K562 (cell line): Measurements from ENCODE around the gene SLC7A1. TPM values are rescaled to one million over a fixed set of nuclear protein-coding genes. Genes with fewer than 3 reads are reported as not detected.

ENCODE experiments used
- ATAC-seq: fragments of 200-7000 bp; cut with Tn5 transposase; 3 replicates; pipeline ENCODE4 v1.9.1; 2020; ENCODE audit warnings: moderate library complexity
- BruUV-seq: library from RNA; stranded (reverse); fragments of 400-500 nt; replicated peaks from 2 replicates; lab custom pipeline; 2021; lab: Mats Ljungman, UMichigan
- CTCF ChIA-PET: fragments of 300-600 bp; formaldehyde crosslinking; extraction: SDS; loops from one replicate; lab custom pipeline; 2021; ENCODE audit warnings: low intra/inter-chr PET ratio; lab: Yijun Ruan, JAX
- POLR2A ChIA-PET: fragments of 300-600, 350-650 bp; sonication (Branson Sonifier 250); formaldehyde crosslinking; extraction: SDS; loops from one replicate; lab custom pipeline; 2021; ENCODE audit warnings: antibody characterized with exemption, inconsistent platforms; lab: Yijun Ruan, JAX
- DNase-seq, 4 experiments: peaks; one replicate each; pipeline versions ENCODE4 v3.0.0 to v3.0.0-alpha.2; 2011 to 2018; ENCODE audit warnings: low spot score in 3 of 4, mixed read lengths in 3 of 4; ENCODE audit errors: extremely low read depth in 1 of 4
- FAIRE-seq: peaks from 2 replicates; lab custom pipeline; 2011; peaks lifted over from hg19 to GRCh38; lab: Jason Lieb, UNC
- H2AFZ ChIP-seq: 2 replicates; pipeline ENCODE4 v1.6.0; 2011; ENCODE audit warnings: low read depth, low read length, control low read depth, inconsistent platforms
- H3K27ac ChIP-seq: fragments of 200-600 bp; 3 replicates; pipeline ENCODE4 v1.8.0; 2011; ENCODE audit warnings: low read depth, mild to moderate bottlenecking, control low read depth, inconsistent platforms, low read length, moderate library complexity, mixed read lengths; ENCODE audit errors: extremely low read depth
- H3K27me3 ChIP-seq, 2 experiments: fragments of 300-600 bp in 1 of 2; 2 replicates in 1 of 2; 3 replicates in 1 of 2; pipeline versions ENCODE4 v1.6.0 to v1.8.0; 2011; ENCODE audit warnings: inconsistent platforms in 2 of 2, low read length in 2 of 2, mild to moderate bottlenecking in 1 of 2, mixed read lengths in 1 of 2, moderate library complexity in 1 of 2; ENCODE audit not compliant: control insufficient read depth in 2 of 2, insufficient read depth in 2 of 2
- H3K36me3 ChIP-seq: fragments of 300-600 bp; 3 replicates; pipeline ENCODE4 v1.8.0; 2011; ENCODE audit warnings: mild to moderate bottlenecking, low read length, inconsistent platforms; ENCODE audit not compliant: control insufficient read depth, insufficient read depth
- H3K4me1 ChIP-seq, 2 experiments: fragments of 200-600 bp in 1 of 2; replicated peaks in 1 of 2; 2 replicates in 1 of 2; 3 replicates in 1 of 2; pipeline versions ENCODE4 v1.5.1 to v1.8.0; 2011; ENCODE audit warnings: inconsistent platforms in 2 of 2, low read length in 2 of 2, mild to moderate bottlenecking in 1 of 2, mixed read lengths in 1 of 2, moderate library complexity in 1 of 2; ENCODE audit not compliant: control insufficient read depth in 2 of 2, insufficient read depth in 2 of 2
- H3K4me2 ChIP-seq: 2 replicates; pipeline ENCODE4 v1.6.1; 2011; ENCODE audit warnings: low read length, control low read depth, inconsistent platforms, mixed read lengths; ENCODE audit not compliant: insufficient read depth
- H3K4me3 ChIP-seq: fragments of 200-600 bp; sonication (generic), shearing (Covaris generic); 2 replicates; pipeline ENCODE4 v1.5.1; 2016; ENCODE audit warnings: control low read depth, inconsistent platforms
- H3K79me2 ChIP-seq: fragments of 200-600 bp; 3 replicates; pipeline ENCODE4 v1.8.0; 2011; ENCODE audit warnings: low read length, inconsistent platforms; ENCODE audit not compliant: control insufficient read depth, insufficient read depth
- H3K9ac ChIP-seq, 2 experiments: 2 replicates each; pipeline versions ENCODE4 v1.6.0 to v1.6.1; 2011; ENCODE audit warnings: low read depth in 2 of 2, low read length in 2 of 2, control low read depth in 1 of 2, inconsistent platforms in 1 of 2, mild to moderate bottlenecking in 1 of 2, mixed read lengths in 1 of 2; ENCODE audit not compliant: insufficient read depth in 1 of 2
- H3K9me1 ChIP-seq: one replicate; pipeline ENCODE4 v1.6.0; 2011; ENCODE audit warnings: inconsistent platforms, mild to moderate bottlenecking, low read length, moderate library complexity; ENCODE audit not compliant: control insufficient read depth, insufficient read depth
- H3K9me3 ChIP-seq: replicated peaks from 2 replicates; pipeline ENCODE4 v1.5.1; 2011; ENCODE audit warnings: low read depth, low read length, inconsistent platforms; ENCODE audit not compliant: control insufficient read depth, insufficient read depth
- H4K20me1 ChIP-seq: replicated peaks from 2 replicates; pipeline ENCODE4 v1.6.1; 2011; ENCODE audit warnings: low read length, inconsistent platforms, mixed read lengths; ENCODE audit not compliant: control insufficient read depth, insufficient read depth
- ARID3B ChIP-seq: fragments of 250-450 bp; sonication (Bioruptor Pico); IDR thresholded peaks from 2 replicates; pipeline ENCODE4 v1.4.0; 2020; ENCODE audit warnings: borderline replicate concordance
- CC2D1A ChIP-seq: fragments of 450-650 bp; IDR thresholded peaks from 2 replicates; pipeline ENCODE4 v1.6.1; 2017; ENCODE audit warnings: mild to moderate bottlenecking
- CREB1 ChIP-seq, 2 experiments: sonication (generic) in 1 of 2; formaldehyde crosslinking in 1 of 2; IDR thresholded peaks; 2 replicates each; pipeline versions ENCODE4 v1.6.1 to v1.8.0; 2012 to 2022; ENCODE audit warnings: inconsistent platforms in 1 of 2, mild to moderate bottlenecking in 1 of 2, missing genetic modification reagents in 1 of 2, moderate library complexity in 1 of 2
- CREB5 ChIP-seq: fragments of 250-450 bp; sonication (Bioruptor Pico); IDR thresholded peaks from 2 replicates; pipeline ENCODE4 v1.5.0; 2020; ENCODE audit warnings: mild to moderate bottlenecking
- E4F1 ChIP-seq: fragments of 250-450 bp; sonication (Bioruptor Pico); IDR thresholded peaks from 2 replicates; pipeline ENCODE4 v1.5.0; 2021; ENCODE audit warnings: mild to moderate bottlenecking, borderline replicate concordance
- FOSL1 ChIP-seq: fragments of 200-800 bp; sonication (Bioruptor generic); conservative IDR thresholded peaks from 2 replicates; pipeline ENCODE4 v1.6.1; 2016; ENCODE audit warnings: missing genetic modification characterization, missing compliant biosample characterization
- HMGN3 ChIP-seq: IDR thresholded peaks from 2 replicates; pipeline ENCODE4 v1.6.1; 2011; ENCODE audit warnings: borderline replicate concordance, low read depth, mild to moderate bottlenecking, mixed read lengths, low read length; ENCODE audit not compliant: insufficient read length; ENCODE audit errors: extremely low read depth
- HNRNPUL1 ChIP-seq: fragments of 200-400 bp; formaldehyde crosslinking; IDR thresholded peaks from 2 replicates; pipeline ENCODE4 v1.6.1; 2017; ENCODE audit warnings: low read length
- IRF2 ChIP-seq: sonication (generic); formaldehyde crosslinking; IDR thresholded peaks from 2 replicates; pipeline ENCODE4 v1.8.1; 2022; ENCODE audit warnings: mild to moderate bottlenecking, missing genetic modification reagents
- SETDB1 ChIP-seq: IDR thresholded peaks from one replicate; pipeline ENCODE4 v1.6.1; 2012; ENCODE audit warnings: low read length, control low read depth, inconsistent platforms
- SMAD4 ChIP-seq: fragments of 250-450 bp; sonication (Bioruptor Pico); conservative IDR thresholded peaks from 2 replicates; pipeline ENCODE4 v1.8.0; 2021; ENCODE audit warnings: inconsistent platforms, mild to moderate bottlenecking, moderate library complexity
- STAT5A ChIP-seq: IDR thresholded peaks from 2 replicates; pipeline ENCODE4 v1.6.1; 2012; ENCODE audit warnings: low read length, inconsistent platforms, borderline replicate concordance
- TBP ChIP-seq: optimal IDR thresholded peaks from 2 replicates; pipeline ENCODE3; 2011; ENCODE audit warnings: low read depth, low read length, improper control_type of control experiment
- TEAD2 ChIP-seq: fragments of 450-650 bp; IDR thresholded peaks from 2 replicates; pipeline ENCODE4 v1.6.1; 2016; ENCODE audit warnings: missing genetic modification characterization, control low read depth, missing compliant biosample characterization
- ZNF311 ChIP-seq: fragments of 250-450 bp; sonication (Bioruptor Pico); IDR thresholded peaks from 2 replicates; pipeline ENCODE4 v1.4.0; 2020; ENCODE audit warnings: mild to moderate bottlenecking, moderate library complexity
- WGBS: fragments of 100-300 bp; shearing (Covaris generic); methylation state at CpG from one replicate; pipeline ENCODE4 v1.1.6; 2016; ENCODE audit warnings: low coverage, mixed read lengths; ENCODE audit not compliant: insufficient coverage; ENCODE audit errors: missing lambda C conversion rate; 5-methylcytosine and 5-hydroxymethylcytosine counted together
- in situ Hi-C: fragments of 300-500 bp; cut with MboI; formaldehyde crosslinking; loops from 4 replicates; pipeline ENCODE4 v1.15.0; 2018; ENCODE audit warnings: inconsistent platforms, mixed read lengths
- intact Hi-C: fragments of 100-400 bp; cut with micrococcal nuclease; formaldehyde crosslinking; loops from 2 replicates; pipeline ENCODE4 v1.14.2; 2022
- polyA plus RNA-seq, 8 experiments: library from polyadenylated mRNA; depleted of rRNA in 4 of 8; stranded (reverse) in 5 of 8; unstranded in 3 of 8; fragments of >200 nt; fragmentation: Nextera tagmentation in 2 of 8; fragmentation: Illumina TruSeq in 1 of 8; extraction: Ambion mirVana in 2 of 8; extraction: Trizol in 1 of 8; gene quantifications; 2 replicates each; pipeline versions ENCODE4 v1.2.1 to v1.2.3, GENCODE V29; 2011 to 2014; ENCODE audit warnings: inconsistent platforms in 1 of 8, missing spikeins in 1 of 8
- total RNA-seq, 7 experiments: library from RNA; depleted of rRNA in 6 of 7; stranded (reverse); fragments of >200 nt in 6 of 7; fragmentation: Illumina TruSeq in 2 of 7; extraction: Trizol in 2 of 7; gene quantifications; 2 replicates each; pipeline versions ENCODE4 v1.2.1 to v1.2.3, GENCODE V29; 2011 to 2021; ENCODE audit warnings: low replicate concordance in 1 of 7

Gene SLC7A1
- total and polyA plus RNA-seq, 9 of the 15 experiments (the other 6 are each of a cell fraction or from before 2014, with no cell fraction given), result 3.3 to 69.7 (median 10.8) TPM

- Histone ChIP-seq H3K27ac (no peak overlapping the region), H3K4me1 (no peaks in the 10 kb centered on the region), H3K9ac (no peak overlapping the region), H3K27me3 (no peaks in the 10 kb centered on the region), H2AFZ (no peak overlapping the region), H4K20me1 (0 out of 2 replicates have a peak, but pooled peaks cover 4% of the 10 kb centered on the region), H3K4me2 (no peak overlapping the region), H3K36me3 (peaks cover 51% of the 10 kb centered on the region; the same call in 2 of the 3 replicates), H3K9me1 (no peaks in the 10 kb centered on the region), H3K9me3 (no peaks in the 10 kb centered on the region), H3K79me2 (peaks cover 7% of the 10 kb centered on the region; the same call in 1 of the 3 replicates)
- POLR2A ChIA-PET, result interaction anchor here (1.1 kb wide), 1 partner anchor 28 kb away, joined by 3 read pairs; no protein-coding TSS in a partner anchor
- DNase-seq (no peak), FAIRE-seq (no peak)
- in situ Hi-C loops, result no loop called here
- no TSS peak for BruUV-seq
- intact Hi-C loops, result no loop called here
- TF ChIP-seq SETDB1 (no peak), E4F1 (CRISPR knock-in tag) (no peak), ARID3B (CRISPR knock-in tag) (no peak), FOSL1 (tag) (no peak), TBP (no peak), CC2D1A (no peak), IRF2 (CRISPR knock-in tag) (no peak), ZNF311 (no peak), CREB1 (IDR thresholded peaks at IDR 0.05) (no peak), CREB1 (CRISPR knock-in tag; IDR thresholded peaks at IDR 0.05) (no peak), CREB5 (no peak), TEAD2 (no peak), SMAD4 (CRISPR knock-in tag) (no peak), HNRNPUL1 (no peak), HMGN3 (no peak), STAT5A (no peak)
- TF ChIP-seq, all 486 proteins: peak for 0
- WGBS, result 93% methylated on average over 6 of the region's 7 CpGs
- CTCF ChIA-PET, result no interaction called here
- no peak overlapping the region for H3K4me3 ChIP-seq
- ATAC-seq, result no peak
These were observed 58.6 kb downstream of the SLC7A1 start for GRCh38 chr13:29536853-29537252.
